IMR-90 (cell line): Measurements from ENCODE around the gene CWH43. TPM values are rescaled to one million over a fixed set of nuclear protein-coding genes. Genes with fewer than 3 reads are reported as not detected.
A peak's percentile ranks its signal among the peaks of the same experiment; 100 is the strongest.

Experiments used
- ATAC-seq: fragments of 200-7000 bp; cut with Tn5 transposase; 2 replicates; pipeline ENCODE4 v1.9.1; 2020; ENCODE audit warnings: low read depth, mild to moderate bottlenecking, moderate library complexity
- Bru-seq: library from RNA; stranded (reverse); fragments of 400-500 nt; gene quantifications from one replicate; lab custom pipeline; 2021; lab: Mats Ljungman, UMichigan
- BruChase-seq, 2 experiments: library from RNA; stranded (reverse); fragments of 400-500 nt; gene quantifications; one replicate each; lab custom pipeline; 2021; lab: Mats Ljungman, UMichigan
- BruUV-seq: library from RNA; stranded (reverse); fragments of 400-500 nt; replicated peaks from 2 replicates; lab custom pipeline; 2021; lab: Mats Ljungman, UMichigan
- CTCF ChIA-PET: fragments of 300-600 bp; formaldehyde crosslinking; extraction: SDS; loops from one replicate; lab custom pipeline; 2021; ENCODE audit warnings: antibody characterized with exemption; lab: Yijun Ruan, JAX
- POLR2A ChIA-PET: fragments of 300-600 bp; sonication (Branson Sonifier 250); formaldehyde crosslinking; loops from one replicate; lab custom pipeline; 2022; ENCODE audit warnings: antibody characterized with exemption; ENCODE audit not compliant: unreplicated experiment; lab: Charles Lee
- DNase-seq: peaks from one replicate; pipeline ENCODE4 v3.0.0; 2013
- H2AFZ ChIP-seq: replicated peaks from 2 replicates; pipeline ENCODE3; 2013; ENCODE audit warnings: low read length, mild to moderate bottlenecking; ENCODE audit not compliant: poor library complexity
- H2AK5ac ChIP-seq: 2 replicates; pipeline ENCODE4 v1.6.1; 2013; ENCODE audit warnings: low read depth, low read length, inconsistent platforms
- H2AK9ac ChIP-seq: replicated peaks from 2 replicates; pipeline ENCODE3; 2013; ENCODE audit warnings: mild to moderate bottlenecking, low read depth, low read length, moderate library complexity; ENCODE audit not compliant: poor library complexity
- H2BK120ac ChIP-seq: 2 replicates; pipeline ENCODE4 v1.6.1; 2013; ENCODE audit warnings: low read depth, low read length, inconsistent platforms
- H2BK15ac ChIP-seq: 3 replicates; pipeline ENCODE4 v1.6.1; 2013; ENCODE audit warnings: low read depth, low read length, inconsistent platforms
- H2BK20ac ChIP-seq: 2 replicates; pipeline ENCODE4 v1.6.1; 2013; ENCODE audit warnings: low read depth, mild to moderate bottlenecking, inconsistent platforms, low read length, moderate library complexity
- H2BK5ac ChIP-seq: 2 replicates; pipeline ENCODE4 v1.6.1; 2013; ENCODE audit warnings: mild to moderate bottlenecking, low read depth, low read length, inconsistent platforms; ENCODE audit not compliant: poor library complexity, severe bottlenecking
- H3K14ac ChIP-seq: replicated peaks from 2 replicates; pipeline ENCODE4 v1.6.1; 2013; ENCODE audit warnings: low read depth, low read length, inconsistent platforms
- H3K18ac ChIP-seq: 2 replicates; pipeline ENCODE4 v1.6.1; 2013; ENCODE audit warnings: low read depth, low read length, control low read depth
- H3K23ac ChIP-seq: 2 replicates; pipeline ENCODE4 v1.6.1; 2013; ENCODE audit warnings: low read depth, low read length, inconsistent platforms
- H3K27ac ChIP-seq: 2 replicates; pipeline ENCODE4 v1.5.1; 2013; ENCODE audit warnings: mild to moderate bottlenecking, control low read depth, low read length; ENCODE audit not compliant: insufficient read depth
- H3K27me3 ChIP-seq: 2 replicates; pipeline ENCODE4 v1.6.1; 2013; ENCODE audit warnings: low read length; ENCODE audit not compliant: control insufficient read depth, insufficient read depth
- H3K36me3 ChIP-seq: 2 replicates; pipeline ENCODE4 v1.6.1; 2013; ENCODE audit warnings: low read length, mixed read lengths; ENCODE audit not compliant: control insufficient read depth, insufficient read depth
- H3K4ac ChIP-seq: 2 replicates; pipeline ENCODE4 v1.6.1; 2013; ENCODE audit warnings: low read depth, low read length, inconsistent platforms
- H3K4me1 ChIP-seq: 2 replicates; pipeline ENCODE4 v1.6.1; 2013; ENCODE audit warnings: low read length, mixed read lengths; ENCODE audit not compliant: control insufficient read depth, insufficient read depth
- H3K4me2 ChIP-seq: 2 replicates; pipeline ENCODE4 v1.6.1; 2013; ENCODE audit warnings: low read depth, mild to moderate bottlenecking, control low read depth, low read length, moderate library complexity
- H3K4me3 ChIP-seq: 2 replicates; pipeline ENCODE4 v1.5.1; 2013; ENCODE audit warnings: low read depth, mild to moderate bottlenecking, control low read depth, low read length, moderate library complexity; ENCODE audit not compliant: insufficient read depth
- H3K56ac ChIP-seq: 2 replicates; pipeline ENCODE4 v1.6.1; 2013; ENCODE audit warnings: low read length, inconsistent platforms; ENCODE audit not compliant: insufficient read depth; ENCODE audit errors: extremely low read depth
- H3K79me1 ChIP-seq, 2 experiments: 2 replicates each; pipeline ENCODE4 v1.6.1; 2013; ENCODE audit warnings: low read length in 2 of 2, inconsistent platforms in 1 of 2, low read depth in 1 of 2
- H3K9ac ChIP-seq: 2 replicates; pipeline ENCODE4 v1.6.1; 2013; ENCODE audit warnings: low read depth, low read length, control low read depth
- H3K9me1 ChIP-seq: 2 replicates; pipeline ENCODE4 v1.6.1; 2013; ENCODE audit warnings: low read length, inconsistent platforms; ENCODE audit not compliant: insufficient read depth
- H3K9me3 ChIP-seq: 2 replicates; pipeline ENCODE4 v1.6.1; 2013; ENCODE audit warnings: low read length; ENCODE audit not compliant: control insufficient read depth, insufficient read depth
- H4K20me1 ChIP-seq: 2 replicates; pipeline ENCODE4 v1.6.1; 2013; ENCODE audit warnings: low read length, inconsistent platforms; ENCODE audit not compliant: insufficient read depth
- H4K5ac ChIP-seq: 2 replicates; pipeline ENCODE4 v1.6.1; 2013; ENCODE audit warnings: mild to moderate bottlenecking, low read depth, low read length, control low read depth
- H4K8ac ChIP-seq, 2 experiments: 2 replicates each; pipeline ENCODE4 v1.6.1; 2013; ENCODE audit warnings: low read depth in 2 of 2, low read length in 2 of 2, control low read depth in 1 of 2, inconsistent platforms in 1 of 2
- H4K91ac ChIP-seq: 2 replicates; pipeline ENCODE4 v1.6.1; 2013; ENCODE audit warnings: low read depth, low read length, inconsistent platforms; ENCODE audit not compliant: insufficient read depth
- BHLHE40 ChIP-seq: fragments of 150-350 bp; IDR thresholded peaks from 2 replicates; pipeline ENCODE4 v1.6.1; 2016; ENCODE audit warnings: mild to moderate bottlenecking, low read depth, low read length
- CEBPB ChIP-seq: IDR thresholded peaks from 2 replicates; pipeline ENCODE4 v1.6.1; 2012; ENCODE audit warnings: low read depth, low read length, improper control_type of control experiment
- CHD1 ChIP-seq: IDR thresholded peaks from 2 replicates; pipeline ENCODE4 v1.6.1; 2012; ENCODE audit warnings: low read depth, low read length, improper control_type of control experiment
- CTCF ChIP-seq: conservative IDR thresholded peaks from 2 replicates; pipeline ENCODE4 v1.5.1; 2012; ENCODE audit warnings: mild to moderate bottlenecking, low read depth, low read length, improper control_type of control experiment
- ELK1 ChIP-seq: fragments of 150-350 bp; IDR thresholded peaks from 2 replicates; pipeline ENCODE4 v1.6.1; 2016; ENCODE audit warnings: low read depth, mild to moderate bottlenecking, low read length, moderate library complexity, borderline replicate concordance
- FOS ChIP-seq: fragments of 150-350 bp; IDR thresholded peaks from 2 replicates; pipeline ENCODE4 v1.6.1; 2016; ENCODE audit warnings: low read depth, low read length
- MAFK ChIP-seq: IDR thresholded peaks from 2 replicates; pipeline ENCODE4 v1.6.1; 2012; ENCODE audit warnings: low read depth, low read length, improper control_type of control experiment
- MAZ ChIP-seq: IDR thresholded peaks from 2 replicates; pipeline ENCODE4 v1.6.1; 2012; ENCODE audit warnings: low read depth, mild to moderate bottlenecking, low read length, improper control_type of control experiment, moderate library complexity, borderline replicate concordance
- MXI1 ChIP-seq: IDR thresholded peaks from 2 replicates; pipeline ENCODE4 v1.6.1; 2012; ENCODE audit warnings: low read depth, mild to moderate bottlenecking, low read length, moderate library complexity, borderline replicate concordance
- NFE2L2 ChIP-seq: fragments of 150-350 bp; IDR thresholded peaks from 2 replicates; pipeline ENCODE4 v1.6.1; 2016; ENCODE audit warnings: low read depth, mild to moderate bottlenecking, low read length
- POLR2A ChIP-seq: IDR thresholded peaks from 2 replicates; pipeline ENCODE4 v1.6.1; 2012; ENCODE audit warnings: mild to moderate bottlenecking, low read depth, low read length
- RAD21 ChIP-seq: IDR thresholded peaks from 2 replicates; pipeline ENCODE4 v1.6.1; 2012; ENCODE audit warnings: low read length, improper control_type of control experiment
- RCOR1 ChIP-seq: IDR thresholded peaks from 2 replicates; pipeline ENCODE4 v1.6.1; 2012; ENCODE audit warnings: mild to moderate bottlenecking, low read length, improper control_type of control experiment; ENCODE audit not compliant: insufficient replicate concordance
- RFX5 ChIP-seq: IDR thresholded peaks from 2 replicates; pipeline ENCODE4 v1.8.0; 2012; ENCODE audit warnings: low read depth, mild to moderate bottlenecking, low read length, moderate library complexity
- SMC3 ChIP-seq: fragments of 150-350 bp; IDR thresholded peaks from 2 replicates; pipeline ENCODE4 v1.6.1; 2016; ENCODE audit warnings: low read depth, mild to moderate bottlenecking, antibody characterized with exemption, low read length, moderate library complexity
- WGBS, 2 experiments: methylation state at CpG; one replicate each; pipeline versions ENCODE4 v1.1.5 to v1.1.7; 2013; ENCODE audit warnings: missing lambda C conversion rate in 2 of 2; ENCODE audit not compliant: insufficient read length in 1 of 2; ENCODE audit errors: extremely low coverage in 2 of 2; 5-methylcytosine and 5-hydroxymethylcytosine counted together
- dilution Hi-C: fragments of 300-500 bp; cut with HindIII; formaldehyde crosslinking; loops from one replicate; pipeline ENCODE4 v1.14.3; 2018; ENCODE audit warnings: low sequenced_read_pairs; ENCODE audit not compliant: unreplicated experiment
- in situ Hi-C: fragments of 300-500 bp; cut with MboI; formaldehyde crosslinking; loops from 3 replicates; pipeline ENCODE4 v1.14.3; 2019; ENCODE audit warnings: low sequenced_read_pairs, inconsistent platforms, mixed read lengths
- intact Hi-C: fragments of 100-400 bp; cut with micrococcal nuclease; formaldehyde crosslinking; loops from 2 replicates; pipeline ENCODE4 v1.10.0; 2022
- long read RNA-seq: library from polyadenylated mRNA; unstranded; transcript quantifications from one replicate; pipeline ENCODE4 v2.0.0, GENCODE V29; 2021; ENCODE audit not compliant: unreplicated experiment
- polyA plus RNA-seq, 3 experiments: library from polyadenylated mRNA; depleted of rRNA; stranded (reverse); fragments of >200 nt; gene quantifications; 2 replicates each; pipeline ENCODE4 v1.2.3, GENCODE V29; 2012; ENCODE audit warnings: low replicate concordance in 1 of 3
- total RNA-seq: library from RNA; depleted of rRNA; stranded (reverse); fragments of >200 nt; gene quantifications from 2 replicates; pipeline ENCODE4 v1.2.3, GENCODE V29; 2012; rRNA removed

The CWH43 gene
- not detected in 2 replicates for total RNA-seq
- polyA plus RNA-seq (2012; rRNA removed): not detected in 2 replicates
- polyA plus RNA-seq (2012; cell fraction: cytosol; rRNA removed): not detected in 2 replicates
- polyA plus RNA-seq (2012; cell fraction: nucleus; rRNA removed; ENCODE audit: low replicate concordance): not detected in 2 replicates
- not detected for Bru-seq, nascent RNA
- BruChase-seq, experiment 1, labeled RNA remaining after a 6-hour chase: percentile 2 among the genes with signal in this experiment
- BruChase-seq, experiment 2, labeled RNA remaining after a 2-hour chase: not detected
- long read RNA-seq: 0 reads

- Histone ChIP-seq H3K4ac (no peak within 1 kb of the TSS), H2AK5ac (no peak within 1 kb of the TSS), H3K23ac (no peak within 1 kb of the TSS), H4K20me1 (no peaks in the 10 kb centered on the region), H2BK15ac (no peak within 1 kb of the TSS), H3K4me3 (no peak within 1 kb of the TSS), H3K18ac (no peak within 1 kb of the TSS), H4K8ac (no peak within 1 kb of the TSS), H3K9me3 (0 out of 2 replicates have a peak, but pooled peaks cover 2% of the 10 kb centered on the region), H3K79me1 (no peaks in the 10 kb centered on the region), H3K56ac (no peak within 1 kb of the TSS), H3K9me1 (no peaks in the 10 kb centered on the region), H3K27me3 (peaks cover 29% of the 10 kb centered on the region), H4K5ac (no peak within 1 kb of the TSS), H2BK120ac (no peak within 1 kb of the TSS), H2AK9ac (no peak within 1 kb of the TSS), H3K36me3 (no peaks in the 10 kb centered on the region), H4K91ac (no peak within 1 kb of the TSS), H3K4me1 (no peaks in the 10 kb centered on the region), H3K9ac (no peak within 1 kb of the TSS), H3K4me2 (no peak within 1 kb of the TSS), H2BK20ac (no peak within 1 kb of the TSS), H2AFZ (no peak within 1 kb of the TSS), H2BK5ac (no peak within 1 kb of the TSS), H3K14ac (no peak within 1 kb of the TSS), H3K27ac (no peak within 1 kb of the TSS)
- BruUV-seq: no TSS peak
- DNase-seq: no peak
- in situ Hi-C loops (no loop called here), dilution Hi-C loops (no loop called here), intact Hi-C loops (no loop called here)
- CTCF ChIA-PET: no interaction called here
- POLR2A ChIA-PET: no interaction called here
- whole genome bisulfite sequencing, 2 experiments: 9% methylated on average over 35 of the region's 63 CpGs; no CpG with 5 or more reads in 1 of the 2 experiments
- no peak for ATAC-seq
- no peak for TF ChIP-seq RCOR1
- no peak for TF ChIP-seq BHLHE40
- no peak for TF ChIP-seq RAD21
- TF ChIP-seq SMC3: no peak
- no peak for TF ChIP-seq POLR2A
- no peak for TF ChIP-seq CHD1
- TF ChIP-seq FOS: no peak
- no peak for TF ChIP-seq ELK1
- no peak for TF ChIP-seq CEBPB
- no peak for TF ChIP-seq MAFK
- TF ChIP-seq CTCF: no peak
- TF ChIP-seq RFX5: no peak
- no peak for TF ChIP-seq MXI1
- no peak for TF ChIP-seq NFE2L2
- no peak for TF ChIP-seq MAZ
Observed at GRCh38 chr4:48985976-48986653, at the start of gene CWH43. CWH43 (plus strand) TSS chr4:48986275; CDS start chr4:48986430, 155 bp downstream.
